Peyer's patch (tissue), 4 donors: ENCODE data around the gene DNAH3.

Experiments used
- CTCF ChIP-seq, 6 experiments: fragments of 450-650 bp in 4 of 6; fragments of 200-600 bp in 2 of 6; sonication (generic) in 1 of 6; IDR thresholded peaks; one replicate each; pipeline ENCODE4 v1.5.1; 2017 to 2019; ENCODE audit warnings: antibody characterized with exemption in 6 of 6, mild to moderate bottlenecking in 3 of 6, moderate library complexity in 1 of 6
- POLR2A ChIP-seq, 2 donors: fragments of 450-650 bp; IDR thresholded peaks; one replicate each; pipeline ENCODE4 v1.5.1; 2017; ENCODE audit warnings: antibody characterized with exemption in 2 of 2, mild to moderate bottlenecking in 2 of 2, moderate library complexity in 2 of 2

GRCh38 chr16:20918486-20919239 lies 232.0 kb downstream of the DNAH3 start:
- no peak for TF ChIP-seq CTCF (IDR thresholded peaks at IDR 0.05)
- TF ChIP-seq POLR2A (IDR thresholded peaks at IDR 0.05), result no peak
